MM.1S (cell line): ENCODE data around the gene KRT39.
A peak's percentile ranks its signal among the peaks of the same experiment; 100 is the strongest.

Source experiments
- CTCF ChIP-seq: fragments of 300-600 bp; sonication (generic); IDR thresholded peaks from 2 replicates; pipeline ENCODE4 v1.5.1; 2016; ENCODE audit warnings: antibody characterized with exemption, low read length, mixed read lengths
- EZH2 ChIP-seq: fragments of 300-600 bp; sonication (generic); optimal IDR thresholded peaks from 2 replicates; pipeline ENCODE3; 2017; ENCODE audit warnings: low read depth, mild to moderate bottlenecking, antibody characterized with exemption, low read length, mixed read lengths
- EZH2phosphoT487 ChIP-seq: fragments of 300-600 bp; sonication (generic); IDR thresholded peaks from 2 replicates; pipeline ENCODE4 v1.6.1; 2018; ENCODE audit warnings: antibody characterized with exemption, low read length

- TF ChIP-seq CTCF, result peak; percentile 85
- TF ChIP-seq EZH2phosphoT487, result no peak
- TF ChIP-seq EZH2, result no peak
Observed at GRCh38 chr17:40963838-40964237, 2.9 kb downstream of the KRT39 start.
